Kidney (tissue), 14 donors: Measurements from ENCODE around the gene RDH8. TPM values are rescaled to one million over a fixed set of nuclear protein-coding genes. Genes with fewer than 3 reads are reported as not detected.

Source experiments
- DNase-seq, 5 donors: peaks; one replicate each; pipeline ENCODE4 v3.0.0-alpha.2; 2013 to 2020
- FAIRE-seq: peaks from 2 replicates; lab custom pipeline; 2012; peaks lifted over from hg19 to GRCh38; lab: Jason Lieb, UNC
- H3K27ac ChIP-seq, 2 donors: one replicate each; pipeline ENCODE4 v1.7.0; 2013; ENCODE audit warnings: low read depth in 2 of 2, low read length in 2 of 2, inconsistent platforms in 1 of 2
- H3K27me3 ChIP-seq: one replicate; pipeline ENCODE4 v1.7.1; 2013; ENCODE audit warnings: low read length, inconsistent platforms; ENCODE audit not compliant: control insufficient read depth, insufficient read depth
- H3K36me3 ChIP-seq, 3 donors: one replicate each; pipeline versions ENCODE4 v1.7.0 to v1.7.1; 2013; ENCODE audit warnings: low read length in 3 of 3, control low read depth in 1 of 3, inconsistent platforms in 1 of 3; ENCODE audit not compliant: insufficient read depth in 3 of 3, control insufficient read depth in 2 of 3
- H3K4me1 ChIP-seq, 3 donors: one replicate each; pipeline versions ENCODE4 v1.7.0 to v1.7.1; 2013; ENCODE audit warnings: low read length in 3 of 3, inconsistent platforms in 1 of 3, low read depth in 1 of 3; ENCODE audit not compliant: control insufficient read depth in 2 of 3, insufficient read depth in 2 of 3
- H3K4me3 ChIP-seq, 3 donors: one replicate each; pipeline versions ENCODE4 v1.7.0 to v1.8.1; 2013; ENCODE audit warnings: low read length in 3 of 3, control low read depth in 1 of 3, inconsistent platforms in 1 of 3
- H3K9ac ChIP-seq, 3 donors: one replicate each; pipeline versions ENCODE4 v1.7.0 to v1.7.1; 2013; ENCODE audit warnings: low read length in 3 of 3, control low read depth in 1 of 3, inconsistent platforms in 1 of 3
- H3K9me3 ChIP-seq, 3 donors: one replicate each; pipeline versions ENCODE4 v1.7.0 to v1.7.1; 2013; ENCODE audit warnings: low read length in 3 of 3, control low read depth in 1 of 3, inconsistent platforms in 1 of 3; ENCODE audit not compliant: control insufficient read depth in 2 of 3, insufficient read depth in 1 of 3
- CTCF ChIP-seq: IDR thresholded peaks from 3 replicates; pipeline ENCODE4 v1.5.1; 2012; ENCODE audit warnings: mild to moderate bottlenecking, moderate library complexity, borderline replicate concordance; ENCODE audit not compliant: insufficient read depth; ENCODE audit errors: extremely low read depth
- intact Hi-C: fragments of 100-400 bp; cut with DNase I; formaldehyde crosslinking; loops from one replicate; pipeline ENCODE4 v1.11.1; 2022
- polyA plus RNA-seq: library from polyadenylated mRNA; stranded (reverse); fragments of 350-450 nt; fragmentation: Illumina TruSeq; extraction: RNeasy Lipid Tissue Mini Kit (QIAGEN cat#74804); gene quantifications from one replicate; pipeline ENCODE4 v1.2.3, GENCODE V29; 2014; ENCODE audit warnings: low read depth, low replicate concordance; ENCODE audit not compliant: insufficient read depth
- total RNA-seq: library from RNA; stranded (reverse); fragmentation: NEBNext Ultra II Directional; extraction: Animal tissue kit (Norgen Biotek cat#: 25700); gene quantifications from one replicate; pipeline ENCODE4 v1.2.1, GENCODE V29; 2021
- donor health status: control.
- donor health status: control.
- donor health status: control.
- donor health status: control.
- donor health status: control.
- donor health status: DM: yes; HTN: yes; CAD: no.
- donor health status: Normal renal cell carcinoma (clear cell type).

The RDH8 gene
- total and polyA plus RNA-seq, 2 donors from 2014 or later = not detected

- intact Hi-C loops = no loop called here
- Histone ChIP-seq H3K4me3 (no peak overlapping the region), H3K9ac (no peak overlapping the region), H3K36me3 (no peaks in the 10 kb centered on the region), H3K27ac (no peak overlapping the region), H3K27me3 (peaks cover 11% of the 10 kb centered on the region), H3K4me1 (no peaks in the 10 kb centered on the region), H3K9me3 (no peaks in the 10 kb centered on the region)
- DNase-seq (no peak), FAIRE-seq (no peak)
- TF ChIP-seq CTCF = no peak
Measured at GRCh38 chr19:9967326-9967725, 46.0 kb upstream of the RDH8 start.

- Histone ChIP-seq H3K27me3 (peaks cover 11% of the 10 kb centered on the region), H3K4me3 (no peak overlapping the region), H3K9ac (no peak overlapping the region), H3K4me1 (no peaks in the 10 kb centered on the region), H3K27ac (no peak overlapping the region), H3K36me3 (no peaks in the 10 kb centered on the region), H3K9me3 (no peaks in the 10 kb centered on the region)
- DNase-seq = no peak
- FAIRE-seq = no peak
- intact Hi-C loops = no loop called here
- no peak for TF ChIP-seq CTCF
Measured at GRCh38 chr19:9968820-9969687, 44.2 kb upstream of the RDH8 start.

GRCh38 chr19:9969688-9969975 is 43.7 kb upstream of the RDH8 start:
- no peak overlapping the region for H3K4me3 ChIP-seq
- no peaks in the 10 kb centered on the region for H3K36me3 ChIP-seq
- no peaks in the 10 kb centered on the region for H3K9me3 ChIP-seq
- H3K9ac ChIP-seq = no peak overlapping the region
- TF ChIP-seq CTCF = no peak
- no peak overlapping the region for H3K27ac ChIP-seq
- DNase-seq (no peak), FAIRE-seq (no peak)
- peaks cover 11% of the 10 kb centered on the region for H3K27me3 ChIP-seq
- intact Hi-C loops = no loop called here
- H3K4me1 ChIP-seq = no peaks in the 10 kb centered on the region
